ENCODE data around the gene UBXN10. TPM values are rescaled to one million over a fixed set of nuclear protein-coding genes. Genes with fewer than 3 reads are reported as not detected.

The UBXN10 gene
- total RNA-seq, 2 experiments from 2014 or later = 0.27 to 0.33 TPM

GRCh38 chr1:20233866-20234265 lies 48.0 kb downstream of the UBXN10 start:
- CTCF ChIA-PET = interaction anchor here (0.8 to 1.4 kb wide), 5 partner anchors 13 to 260 kb away, joined by 4 to 7 read pairs (median 4); no protein-coding TSS in a partner anchor
- H3K4me1 Mint-ChIP-seq (ENCODE audit: low read depth) = no peaks in the 10 kb centered on the region
- intact Hi-C loops (cut with micrococcal nuclease) = loop anchor here (1.0 kb wide), 2 partner anchors 196 to 260 kb away; no protein-coding TSS in a partner anchor
- no peak for DNase-seq
- H3K4me3 Mint-ChIP-seq = no peak overlapping the region
- H3K9me3 Mint-ChIP-seq = no peaks in the 10 kb centered on the region
- H3K27ac Mint-ChIP-seq = no peak overlapping the region
- no peaks in the 10 kb centered on the region for H3K36me3 Mint-ChIP-seq (ENCODE audit: low read depth)
- peaks cover 31% of the 10 kb centered on the region for H3K27me3 Mint-ChIP-seq (ENCODE audit: low read depth)

GRCh38 chr1:20234788-20235535 lies 49.1 kb downstream of the UBXN10 start:
- DNase-seq = no peak
- Mint-ChIP-seq H3K27ac (no peak overlapping the region), H3K27me3 (ENCODE audit: low read depth) (peaks cover 32% of the 10 kb centered on the region), H3K9me3 (no peaks in the 10 kb centered on the region), H3K4me1 (ENCODE audit: low read depth) (no peaks in the 10 kb centered on the region), H3K36me3 (ENCODE audit: low read depth) (no peaks in the 10 kb centered on the region), H3K4me3 (no peak overlapping the region)
- intact Hi-C loops (cut with micrococcal nuclease) = no loop called here
- CTCF ChIA-PET = interaction anchor here (0.6 to 1.4 kb wide), 6 partner anchors 21 to 257 kb away, joined by 3 to 8 read pairs (median 4); no protein-coding TSS in a partner anchor

- CTCF ChIA-PET = no interaction called here
- H3K4me3 Mint-ChIP-seq = no peak overlapping the region
- no peaks in the 10 kb centered on the region for H3K4me1 Mint-ChIP-seq (ENCODE audit: low read depth)
- H3K27me3 Mint-ChIP-seq (ENCODE audit: low read depth) = peaks cover 48% of the 10 kb centered on the region
- no peaks in the 10 kb centered on the region for H3K9me3 Mint-ChIP-seq
- H3K27ac Mint-ChIP-seq = no peak overlapping the region
- H3K36me3 Mint-ChIP-seq (ENCODE audit: low read depth) = no peaks in the 10 kb centered on the region
- DNase-seq = no peak
- intact Hi-C loops (cut with micrococcal nuclease) = no loop called here
Observed at GRCh38 chr1:20237646-20238045, 51.8 kb downstream of the UBXN10 start.

GRCh38 chr1:20240012-20240411 lies 54.1 kb downstream of the UBXN10 start:
- no peak overlapping the region for H3K4me3 Mint-ChIP-seq
- H3K36me3 Mint-ChIP-seq (ENCODE audit: low read depth) = no peaks in the 10 kb centered on the region
- H3K27me3 Mint-ChIP-seq (ENCODE audit: low read depth) = peaks cover 31% of the 10 kb centered on the region
- no peak for DNase-seq
- CTCF ChIA-PET = interaction anchor here (0.6 to 1.2 kb wide), 3 partner anchors 13 to 1746 kb away, joined by 3 to 4 read pairs (median 4); no protein-coding TSS in a partner anchor
- H3K4me1 Mint-ChIP-seq (ENCODE audit: low read depth) = peaks cover 3% of the 10 kb centered on the region
- intact Hi-C loops (cut with micrococcal nuclease) = no loop called here
- H3K9me3 Mint-ChIP-seq = no peaks in the 10 kb centered on the region
- no peak overlapping the region for H3K27ac Mint-ChIP-seq

GRCh38 chr1:20242890-20243479 lies 57.1 kb downstream of the UBXN10 start:
- H3K4me1 Mint-ChIP-seq (ENCODE audit: low read depth) = peaks cover 7% of the 10 kb centered on the region
- CTCF ChIA-PET = no interaction called here
- intact Hi-C loops (cut with micrococcal nuclease) = no loop called here
- no peaks in the 10 kb centered on the region for H3K36me3 Mint-ChIP-seq (ENCODE audit: low read depth)
- peaks cover 30% of the 10 kb centered on the region for H3K27me3 Mint-ChIP-seq (ENCODE audit: low read depth)
- no peak overlapping the region for H3K4me3 Mint-ChIP-seq
- H3K9me3 Mint-ChIP-seq = no peaks in the 10 kb centered on the region
- no peak overlapping the region for H3K27ac Mint-ChIP-seq
- no peak for DNase-seq

Other genes starting within 250 kb of the UBXN10 start
- gene PLA2G2A, start 206.5 kb upstream of the UBXN10 start, total RNA-seq = not detected
- not detected for gene PLA2G5, start 115.9 kb upstream of the UBXN10 start, total RNA-seq
- gene PLA2G2D, start 66.6 kb upstream of the UBXN10 start, total RNA-seq = under 1 TPM; 0.19 to 0.35 TPM
- not detected for gene PLA2G2F, start 46.8 kb upstream of the UBXN10 start, total RNA-seq
- gene PLA2G2C, start 422 bp downstream of the UBXN10 start, total RNA-seq = under 1 TPM; 0.94 to 0.95 TPM
- gene VWA5B1, start 104.8 kb downstream of the UBXN10 start, total RNA-seq = not detected

Measured in activated naive CD4-positive, alpha-beta T cell treated with anti-CD3 and anti-CD28 coated beads for 36 hours (primary cell).